Activated CD4-positive, alpha-beta T cell treated with anti-CD3 and anti-CD28 coated beads for 36 hours (primary cell): ENCODE results near the gene SUPT20HL1. TPM values are rescaled to one million over a fixed set of nuclear protein-coding genes. Genes with fewer than 3 reads are reported as not detected.
"Not testable (repeated sequence)": the region's sequence is repeated elsewhere in the genome, so short reads cannot be mapped to it uniquely, and the experiment has no call there.

Source experiments
- ATAC-seq: fragments of 200-7000 bp; cut with Tn5 transposase; one replicate; pipeline ENCODE4 v1.10.0; 2021; ENCODE audit warnings: mild to moderate bottlenecking, moderate library complexity
- CTCF ChIA-PET: fragments of 350-600 bp; sonication (Branson Sonifier 250); formaldehyde crosslinking; loops from one replicate; lab custom pipeline; 2021; ENCODE audit warnings: antibody characterized with exemption; lab: Charles Lee
- POLR2A ChIA-PET: fragments of 350-600 bp; sonication (Branson Sonifier 250); formaldehyde crosslinking; loops from one replicate; lab custom pipeline; 2021; ENCODE audit warnings: antibody characterized with exemption, inconsistent platforms; lab: Charles Lee
- DNase-seq: peaks from one replicate; pipeline ENCODE4 v3.0.0-alpha.2; 2020
- H3K27ac Mint-ChIP-seq: one replicate; pipeline ENCODE4 v1.8.0; 2021; ENCODE audit warnings: mixed read lengths
- H3K27me3 Mint-ChIP-seq: one replicate; pipeline ENCODE4 v1.8.0; 2021; ENCODE audit warnings: mixed read lengths
- H3K36me3 Mint-ChIP-seq: one replicate; pipeline ENCODE4 v1.8.0; 2021; ENCODE audit warnings: low read depth, mixed read lengths
- H3K4me1 Mint-ChIP-seq: one replicate; pipeline ENCODE4 v1.8.0; 2021; ENCODE audit warnings: mixed read lengths
- H3K4me3 Mint-ChIP-seq: one replicate; pipeline ENCODE4 v1.8.0; 2021; ENCODE audit warnings: mild to moderate bottlenecking, moderate library complexity, mixed read lengths
- H3K9me3 Mint-ChIP-seq: one replicate; pipeline ENCODE4 v1.8.0; 2021; ENCODE audit warnings: low read depth, mixed read lengths
- intact Hi-C, 2 experiments: fragments of 100-400 bp; cut with DNase I in 1 of 2; cut with micrococcal nuclease in 1 of 2; formaldehyde crosslinking; loops; one replicate each; pipeline versions ENCODE4 v1.14.2 to v1.15.1; 2022 to 2024; cut with DNase I, micrococcal nuclease
- total RNA-seq, 2 experiments: library from RNA; stranded (reverse); gene quantifications; one replicate each; pipeline ENCODE4 v1.2.3, GENCODE V29; 2021

Gene SUPT20HL1
- total RNA-seq, 2 experiments from 2014 or later: 0.07 TPM; not detected in 1

- Mint-ChIP-seq H3K36me3 (no peaks in the 10 kb centered on the region), H3K4me3 (no peak overlapping the region), H3K27ac (no peak overlapping the region), H3K4me1 (no peaks in the 10 kb centered on the region), H3K9me3 (peaks cover 2% of the 10 kb centered on the region), H3K27me3 (peaks cover 4% of the 10 kb centered on the region)
- intact Hi-C loops: no loop called here
- DNase-seq (no peak), ATAC-seq (no peak)
- ChIA-PET POLR2A (no interaction called here), CTCF (no interaction called here)
Measured at GRCh38 chrX:24334461-24334860, 26.0 kb upstream of the SUPT20HL1 start.

GRCh38 chrX:24335871-24336270 is 24.6 kb upstream of the SUPT20HL1 start:
- ChIA-PET CTCF (no interaction called here), POLR2A (no interaction called here)
- H3K27me3 Mint-ChIP-seq: peaks cover 9% of the 10 kb centered on the region
- intact Hi-C loops: no loop called here
- DNase-seq (no peak), ATAC-seq (no peak)
- H3K4me1 Mint-ChIP-seq: peaks cover 6% of the 10 kb centered on the region
- H3K27ac Mint-ChIP-seq: no peak overlapping the region
- no peaks in the 10 kb centered on the region for H3K36me3 Mint-ChIP-seq
- peaks cover 2% of the 10 kb centered on the region for H3K9me3 Mint-ChIP-seq
- no peak overlapping the region for H3K4me3 Mint-ChIP-seq

DNA sequence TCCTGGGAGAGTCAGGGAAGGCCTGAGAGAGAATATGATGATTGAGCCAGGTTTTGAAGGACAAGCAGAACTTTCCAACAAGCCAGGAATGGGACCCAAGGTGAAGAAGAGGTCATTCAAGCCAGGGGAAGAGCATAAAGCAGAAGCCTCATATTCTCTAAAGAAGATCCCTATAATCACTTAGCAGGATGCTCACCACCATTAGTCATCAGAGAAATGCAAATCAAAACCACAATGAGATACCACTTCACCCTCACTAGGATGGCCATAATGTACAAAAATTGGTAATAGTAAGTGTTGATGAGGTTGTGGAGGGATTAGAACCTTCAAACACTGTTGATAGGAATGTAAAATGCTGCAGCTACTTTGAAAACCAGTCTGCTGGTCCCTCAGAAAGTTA is 20.5 kb upstream of the SUPT20HL1 start:
- intact Hi-C loops: no loop called here
- no peak for DNase-seq
- Mint-ChIP-seq H3K4me1 (peaks cover 25% of the 10 kb centered on the region), H3K9me3 (no peaks in the 10 kb centered on the region), H3K27me3 (peaks cover 6% of the 10 kb centered on the region), H3K36me3 (no peaks in the 10 kb centered on the region), H3K27ac (no peak overlapping the region), H3K4me3 (no peak overlapping the region)
- no peak for ATAC-seq
- POLR2A ChIA-PET: no interaction called here
- CTCF ChIA-PET: no interaction called here

- intact Hi-C loops: no loop called here
- no peaks in the 10 kb centered on the region for H3K36me3 Mint-ChIP-seq
- CTCF ChIA-PET: interaction anchor here (0.6 kb wide), 1 partner anchor 10 kb away, joined by 3 read pairs; no protein-coding TSS in a partner anchor
- DNase-seq: no peak
- no peak overlapping the region for H3K4me3 Mint-ChIP-seq
- POLR2A ChIA-PET: no interaction called here
- peaks cover 25% of the 10 kb centered on the region for H3K4me1 Mint-ChIP-seq
- no peak for ATAC-seq
- peaks cover 6% of the 10 kb centered on the region for H3K27me3 Mint-ChIP-seq
- no peak overlapping the region for H3K27ac Mint-ChIP-seq
- no peaks in the 10 kb centered on the region for H3K9me3 Mint-ChIP-seq
Measured at GRCh38 chrX:24340501-24340900, 19.9 kb upstream of the SUPT20HL1 start.

DNA sequence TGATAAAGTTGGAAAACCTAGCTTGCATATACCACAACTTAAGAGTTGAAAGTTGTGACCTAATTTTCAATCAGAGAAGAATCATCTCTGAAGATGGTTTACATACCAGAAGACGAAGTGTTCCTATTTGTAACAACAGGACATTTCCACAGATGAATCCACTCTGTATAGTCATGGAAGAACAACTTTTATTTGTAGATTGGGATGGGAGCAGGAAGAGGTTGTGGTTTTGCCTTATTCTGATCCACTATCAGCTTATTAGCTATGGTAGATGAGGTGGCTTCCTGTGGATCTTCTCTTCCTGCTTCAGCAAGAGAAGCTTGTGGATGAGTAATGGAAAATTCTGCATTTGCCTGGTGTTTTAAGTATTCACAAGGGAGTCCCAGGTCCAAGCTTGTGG is 18.6 kb upstream of the SUPT20HL1 start:
- POLR2A ChIA-PET: no interaction called here

DNA sequence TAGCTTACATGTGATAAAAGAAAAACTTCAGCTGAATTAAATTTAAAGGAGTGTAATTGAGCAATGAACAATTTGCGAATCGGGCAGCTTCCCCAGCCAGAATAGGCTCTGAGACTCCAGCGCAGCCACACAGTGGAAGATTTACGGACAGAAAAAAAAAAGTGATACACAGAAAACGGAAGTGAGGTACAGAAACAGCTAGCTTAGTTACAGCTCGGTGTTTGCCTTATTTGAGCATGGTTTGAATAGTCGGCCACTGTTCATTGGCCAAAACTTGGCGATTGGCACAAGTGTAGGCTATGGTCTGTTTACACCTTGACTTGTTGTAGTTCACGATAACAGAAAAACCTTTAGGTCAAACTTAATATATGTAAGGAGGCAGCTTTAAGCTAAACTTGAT is 16.7 kb upstream of the SUPT20HL1 start:
- Mint-ChIP-seq H3K9me3 (no peaks in the 10 kb centered on the region), H3K36me3 (no peaks in the 10 kb centered on the region), H3K4me3 (no peak overlapping the region), H3K4me1 (peaks cover 25% of the 10 kb centered on the region), H3K27ac (peak overlapping the region; percentile 63), H3K27me3 (peaks cover 6% of the 10 kb centered on the region)
- DNase-seq (peak; percentile 21), ATAC-seq (peak; percentile 75)
- ChIA-PET CTCF (interaction anchor here (0.6 to 1.4 kb wide), 4 partner anchors 28 to 230 kb away, joined by 3 to 4 read pairs (median 4); no protein-coding TSS in a partner anchor), POLR2A (no interaction called here)
- intact Hi-C loops: no loop called here

More for the DNA sequence above, 18.6 kb upstream of the SUPT20HL1 start:
- H3K36me3 Mint-ChIP-seq: no peaks in the 10 kb centered on the region
- peak; percentile 25 for ATAC-seq
- H3K9me3 Mint-ChIP-seq: no peaks in the 10 kb centered on the region
- no peak overlapping the region for H3K4me3 Mint-ChIP-seq
- peak overlapping the region; percentile 5 for H3K27ac Mint-ChIP-seq
- intact Hi-C loops: no loop called here
- CTCF ChIA-PET: interaction anchor here (0.6 to 1.2 kb wide), 2 partner anchors 29 to 39 kb away, joined by 3 to 5 read pairs; no protein-coding TSS in a partner anchor
- H3K27me3 Mint-ChIP-seq: peaks cover 6% of the 10 kb centered on the region
- no peak for DNase-seq
- peaks cover 25% of the 10 kb centered on the region for H3K4me1 Mint-ChIP-seq

GRCh38 chrX:24347881-24348280 is 12.6 kb upstream of the SUPT20HL1 start:
- Mint-ChIP-seq H3K4me3 (no peak overlapping the region), H3K27me3 (no peaks in the 10 kb centered on the region), H3K9me3 (no peaks in the 10 kb centered on the region), H3K27ac (no peak overlapping the region), H3K36me3 (no peaks in the 10 kb centered on the region), H3K4me1 (peaks cover 11% of the 10 kb centered on the region)
- DNase-seq (no peak), ATAC-seq (no peak)
- intact Hi-C loops: no loop called here
- POLR2A ChIA-PET: no interaction called here
- CTCF ChIA-PET: interaction anchor here (1.0 to 1.4 kb wide), 4 partner anchors 10 to 89 kb away, joined by 3 to 5 read pairs (median 4); no protein-coding TSS in a partner anchor

- no peak for ATAC-seq
- intact Hi-C loops: no loop called here
- Mint-ChIP-seq H3K9me3 (no peaks in the 10 kb centered on the region), H3K36me3 (no peaks in the 10 kb centered on the region), H3K4me3 (no peak overlapping the region), H3K27ac (no peak overlapping the region), H3K27me3 (no peaks in the 10 kb centered on the region), H3K4me1 (no peaks in the 10 kb centered on the region)
- POLR2A ChIA-PET: no interaction called here
- CTCF ChIA-PET: interaction anchor here (0.7 kb wide), 3 partner anchors 10 to 143 kb away, joined by 3 read pairs; no protein-coding TSS in a partner anchor
- DNase-seq: no peak
Measured at GRCh38 chrX:24350217-24350616, 10.2 kb upstream of the SUPT20HL1 start.

DNA sequence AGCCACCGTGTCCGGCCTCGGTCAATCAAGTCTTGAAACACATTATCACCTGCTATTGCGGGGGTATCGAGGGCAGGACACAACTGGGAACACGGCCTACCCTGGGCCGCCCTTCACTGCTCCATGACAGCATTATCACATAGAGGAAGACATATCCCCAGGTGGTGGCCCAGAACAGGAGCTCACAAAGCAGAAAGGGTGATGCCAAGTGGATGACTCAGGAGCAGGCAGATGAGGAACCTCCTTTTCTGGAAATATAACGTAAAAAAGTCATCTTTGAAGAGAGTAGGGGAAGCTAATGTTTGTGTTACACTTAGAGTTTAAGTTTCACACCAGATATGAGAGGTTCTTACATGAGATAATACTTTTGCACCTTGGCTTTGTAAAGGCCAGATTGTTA is 5.3 kb upstream of the SUPT20HL1 start:
- Mint-ChIP-seq H3K4me1 (no peaks in the 10 kb centered on the region), H3K4me3 (no peak overlapping the region), H3K36me3 (no peaks in the 10 kb centered on the region), H3K27ac (no peak overlapping the region), H3K27me3 (no peaks in the 10 kb centered on the region), H3K9me3 (no peaks in the 10 kb centered on the region)
- ChIA-PET POLR2A (no interaction called here), CTCF (no interaction called here)
- no peak for ATAC-seq
- intact Hi-C loops: no loop called here
- DNase-seq: no peak

- no peak overlapping the region for H3K27ac Mint-ChIP-seq
Measured at GRCh38 chrX:24357106-24357505, 3.3 kb upstream of the SUPT20HL1 start.

DNA sequence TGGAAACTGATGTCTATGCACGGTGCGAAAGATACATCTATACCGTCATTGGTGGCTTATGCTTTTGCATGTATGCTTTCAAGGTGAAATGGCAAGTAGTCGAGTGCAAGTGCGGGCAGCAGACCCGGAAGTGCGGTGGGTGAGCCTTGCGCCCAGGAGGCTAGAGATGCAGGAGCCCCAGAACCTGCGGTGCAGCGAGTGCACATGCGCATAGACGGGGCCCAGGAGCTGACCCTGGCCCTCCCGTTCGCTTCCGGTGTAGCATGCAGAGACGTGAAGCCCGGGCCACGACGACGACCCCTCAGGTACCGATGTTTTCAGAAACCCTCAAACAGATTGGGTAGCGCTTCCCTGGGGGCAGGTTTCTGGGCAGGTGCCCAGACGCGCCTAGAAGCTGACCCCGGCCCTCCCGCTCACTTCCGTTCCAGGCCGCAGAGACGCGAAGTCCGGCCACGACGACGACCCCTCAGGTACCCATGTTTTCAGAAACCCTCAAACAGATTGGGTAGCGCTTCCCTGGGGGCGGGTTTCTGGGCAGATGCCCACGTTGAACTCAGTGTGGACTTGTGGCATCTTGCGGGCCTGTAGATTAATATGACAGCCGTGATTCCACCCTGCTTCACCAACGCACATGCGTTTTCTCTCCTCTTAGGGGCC is 1.8 kb downstream of the SUPT20HL1 start:
- H3K36me3 Mint-ChIP-seq, DNase-seq, ATAC-seq, H3K4me1 Mint-ChIP-seq, H3K27ac Mint-ChIP-seq, H3K4me3 Mint-ChIP-seq, H3K27me3 Mint-ChIP-seq, H3K9me3 Mint-ChIP-seq, intact Hi-C loops, POLR2A ChIA-PET: not testable (repeated sequence)
- CTCF ChIA-PET: interaction anchor here (1.1 to 1.2 kb wide), 2 partner anchors 14 to 112 kb away, joined by 3 to 4 read pairs; no protein-coding TSS in a partner anchor

More at GRCh38 chrX:24357106-24357505, 3.3 kb upstream of the SUPT20HL1 start:
- CTCF ChIA-PET: interaction anchor here (0.5 to 1.4 kb wide), 3 partner anchors 10 to 973 kb away, joined by 3 to 5 read pairs (median 3); no protein-coding TSS in a partner anchor
- Mint-ChIP-seq H3K4me1 (no peaks in the 10 kb centered on the region), H3K36me3 (no peaks in the 10 kb centered on the region), H3K27me3 (no peaks in the 10 kb centered on the region), H3K9me3 (no peaks in the 10 kb centered on the region), H3K4me3 (no peak overlapping the region)
- ATAC-seq: no peak
- POLR2A ChIA-PET: no interaction called here
- intact Hi-C loops: no loop called here
- no peak for DNase-seq
